Middle frontal gyrus (tissue), 1 donor: ENCODE results near the gene ATP1B1.
"Not testable (repeated sequence)": the region's sequence is repeated elsewhere in the genome, so short reads cannot be mapped to it uniquely, and the experiment has no call there.

Source experiments
- DNase-seq: peaks from one replicate; pipeline ENCODE4 v3.0.0-alpha.2; 2015; ENCODE audit warnings: low spot score; ENCODE audit errors: extremely low spot score

ATP1B1 gene

DNA sequence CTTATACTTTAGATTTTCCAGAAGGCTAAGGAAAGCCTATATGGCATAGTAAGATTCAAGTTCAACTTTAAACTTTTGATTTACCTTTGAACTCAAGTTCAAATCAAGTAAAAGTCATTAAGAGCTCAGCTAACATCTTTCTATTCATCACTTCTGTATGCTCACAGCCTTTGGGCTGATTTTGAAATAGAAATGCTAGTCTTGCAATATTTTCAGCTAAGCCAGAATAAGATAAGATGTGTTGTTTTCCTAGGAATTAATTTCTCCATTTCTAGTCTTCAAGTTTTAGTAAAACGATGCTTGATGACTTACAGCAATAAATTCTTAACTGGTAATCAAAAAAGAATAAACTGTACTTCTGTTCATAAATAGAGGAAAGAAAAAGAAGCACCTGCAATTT lies 35.6 kb downstream of the ATP1B1 start:
- no peak for DNase-seq

DNA sequence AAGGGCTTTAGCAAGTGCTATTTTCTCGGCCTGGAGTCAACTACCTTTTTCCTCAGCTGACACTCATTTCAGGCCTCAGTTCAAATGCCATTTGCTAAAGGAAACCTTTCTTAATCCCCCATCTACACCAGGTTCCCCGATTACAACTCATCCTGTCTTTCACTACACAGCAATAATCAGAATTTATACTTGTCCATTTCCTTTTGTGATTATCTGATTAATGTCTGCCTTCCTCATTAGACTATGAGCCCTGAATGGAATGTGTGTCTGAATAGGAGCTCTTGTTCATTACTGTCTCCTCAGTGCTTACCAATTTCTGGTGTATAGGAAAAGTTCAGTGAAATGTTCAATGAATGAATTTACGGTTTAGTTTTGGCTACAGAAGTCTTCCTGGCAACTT lies 36.9 kb downstream of the ATP1B1 start:
- no peak for DNase-seq

DNA sequence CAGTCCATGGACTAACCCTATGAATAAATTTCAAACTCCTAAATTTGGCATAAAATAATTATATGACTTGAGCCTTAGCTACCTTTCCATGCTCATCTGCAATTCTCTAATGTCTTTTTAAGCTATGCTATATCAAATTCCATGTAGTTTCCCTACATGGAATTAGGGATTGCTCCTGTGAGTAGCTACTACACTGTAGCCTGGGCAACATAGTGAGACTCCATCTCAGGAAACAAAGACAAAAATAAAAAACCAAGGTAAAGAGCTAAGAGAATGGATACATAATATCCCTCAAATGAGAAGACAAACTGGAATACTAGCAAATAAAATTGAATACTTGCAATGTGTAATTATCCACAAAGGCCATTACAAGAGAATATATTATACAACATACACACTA lies 37.5 kb downstream of the ATP1B1 start:
- no peak for DNase-seq

DNA sequence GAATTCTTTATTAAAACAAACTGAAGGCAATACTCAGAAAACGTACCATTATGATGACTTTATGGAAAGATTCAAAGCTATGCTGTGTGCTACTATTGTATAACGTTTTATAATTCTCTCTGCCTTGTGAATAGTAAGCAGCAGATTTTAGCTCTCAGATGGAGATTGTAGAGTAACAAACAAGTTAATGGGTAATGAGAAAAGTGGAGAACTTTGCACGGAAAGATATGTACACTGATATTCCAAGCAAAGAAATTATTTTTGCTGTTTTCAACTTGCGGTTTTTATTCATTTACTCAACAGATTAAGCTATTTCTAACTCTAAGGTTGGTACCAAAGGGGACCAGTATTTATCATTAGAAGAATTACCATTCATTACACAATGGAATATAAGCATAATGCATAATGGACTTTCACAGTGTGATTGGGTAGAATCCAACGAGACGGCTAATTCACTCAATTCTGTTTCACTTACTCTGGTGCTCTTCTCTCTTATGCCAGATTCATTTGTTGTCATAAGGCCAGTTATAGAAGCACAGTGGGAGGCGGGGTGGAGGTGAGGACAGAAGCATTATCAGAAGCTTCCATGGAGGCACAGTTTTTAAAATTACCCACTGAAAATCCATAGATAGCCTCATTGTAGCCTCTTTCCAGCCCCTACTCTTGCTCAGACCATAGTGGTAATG lies 38.6 kb downstream of the ATP1B1 start:
- DNase-seq, result no peak

DNA sequence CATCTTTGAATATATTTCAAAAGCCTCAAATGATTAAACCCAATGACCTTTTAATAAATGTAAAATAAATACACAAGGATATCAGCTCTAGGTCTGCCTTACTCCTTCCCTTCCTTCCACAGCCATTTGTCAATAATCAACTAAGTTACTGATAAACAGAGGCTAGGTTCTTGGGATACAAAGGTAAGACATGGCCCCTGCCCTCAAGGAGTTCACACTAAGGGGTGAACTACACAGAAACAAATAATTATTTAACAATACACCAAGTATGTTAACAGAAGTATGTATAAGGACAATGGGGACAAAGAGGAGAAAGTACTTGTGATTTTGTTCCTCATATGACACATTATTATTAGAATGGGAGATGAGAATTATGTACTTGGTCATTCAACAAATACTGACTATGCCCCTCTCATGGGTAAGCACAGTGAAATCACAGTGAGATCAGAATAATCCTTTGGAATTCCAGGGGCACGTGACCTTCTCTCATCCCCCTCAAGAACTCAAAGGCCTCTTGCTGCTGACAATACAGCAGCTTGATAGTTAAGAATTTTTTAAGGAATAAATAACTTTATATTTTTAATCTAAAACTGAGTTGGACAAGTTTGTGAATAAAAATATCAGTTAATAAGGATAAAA lies 40.2 kb downstream of the ATP1B1 start:
- no peak for DNase-seq

DNA sequence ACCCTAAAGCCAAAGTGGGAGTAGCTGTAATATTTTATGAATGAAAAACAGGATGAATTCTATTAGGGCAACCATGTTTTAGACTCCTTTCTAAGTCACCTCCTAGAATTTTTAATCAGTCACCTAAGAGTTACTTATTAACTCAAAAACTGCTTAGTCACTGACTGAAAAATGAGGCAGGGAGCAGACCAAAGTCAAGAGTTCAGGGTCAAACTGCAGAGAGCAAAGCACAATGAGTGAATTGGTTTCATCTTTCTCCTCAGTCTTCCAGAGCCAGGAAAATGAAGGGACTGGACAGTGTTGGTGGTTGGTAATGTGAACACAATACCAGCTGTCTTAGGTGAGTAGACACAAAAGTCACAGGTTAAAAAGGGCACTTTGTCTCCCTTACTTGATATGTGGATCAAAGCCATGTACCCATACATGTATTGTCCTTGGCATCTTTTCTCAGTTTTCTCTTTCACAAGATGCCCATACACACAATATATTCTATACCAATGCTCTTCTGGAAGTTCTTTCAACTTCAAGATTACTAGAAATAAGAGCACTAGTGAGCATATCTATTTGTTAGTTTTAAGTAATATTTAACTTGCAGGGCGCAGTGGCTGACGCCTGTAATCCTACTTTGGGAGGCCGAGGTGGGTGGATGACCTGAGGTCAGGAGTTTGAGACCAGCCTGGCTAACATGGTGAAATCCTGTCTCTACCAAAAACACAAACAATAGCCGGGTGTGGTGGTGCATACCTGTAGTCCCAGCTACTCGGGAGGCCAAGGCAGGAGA lies 42.2 kb downstream of the ATP1B1 start:
- no peak for DNase-seq

DNA sequence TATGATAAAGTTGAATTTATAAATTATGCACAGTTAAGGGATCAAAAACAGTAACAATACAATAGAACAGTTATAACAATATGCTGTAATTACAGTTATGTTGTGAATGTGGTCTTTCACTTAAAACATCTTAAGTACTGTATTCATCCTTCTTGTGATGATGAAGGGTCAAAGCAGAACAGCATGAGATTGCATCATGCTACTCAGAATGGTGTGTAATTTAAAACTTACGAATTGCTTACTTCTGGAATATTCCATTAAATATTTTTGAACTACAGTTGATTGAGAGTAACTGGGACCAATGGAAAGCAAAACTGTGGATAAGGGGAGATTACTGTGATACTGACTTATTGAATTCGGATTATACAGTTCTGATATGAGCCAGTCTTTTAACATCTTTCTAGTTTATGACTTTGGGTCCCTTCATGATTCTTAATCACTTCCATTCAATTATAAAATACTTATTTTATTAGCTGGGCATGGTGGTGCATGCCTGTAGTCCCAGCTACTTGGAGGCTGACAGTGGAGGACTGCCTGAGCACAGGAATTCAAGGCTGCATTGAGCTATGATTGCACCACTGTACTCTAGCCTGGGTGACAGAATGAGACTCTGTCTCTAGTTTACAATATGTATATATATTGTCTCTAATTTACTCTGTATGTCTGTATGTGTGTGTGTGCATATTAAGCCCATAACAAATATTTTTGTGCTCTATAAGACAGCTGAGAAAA lies 43.2 kb downstream of the ATP1B1 start:
- no peak for DNase-seq

DNA sequence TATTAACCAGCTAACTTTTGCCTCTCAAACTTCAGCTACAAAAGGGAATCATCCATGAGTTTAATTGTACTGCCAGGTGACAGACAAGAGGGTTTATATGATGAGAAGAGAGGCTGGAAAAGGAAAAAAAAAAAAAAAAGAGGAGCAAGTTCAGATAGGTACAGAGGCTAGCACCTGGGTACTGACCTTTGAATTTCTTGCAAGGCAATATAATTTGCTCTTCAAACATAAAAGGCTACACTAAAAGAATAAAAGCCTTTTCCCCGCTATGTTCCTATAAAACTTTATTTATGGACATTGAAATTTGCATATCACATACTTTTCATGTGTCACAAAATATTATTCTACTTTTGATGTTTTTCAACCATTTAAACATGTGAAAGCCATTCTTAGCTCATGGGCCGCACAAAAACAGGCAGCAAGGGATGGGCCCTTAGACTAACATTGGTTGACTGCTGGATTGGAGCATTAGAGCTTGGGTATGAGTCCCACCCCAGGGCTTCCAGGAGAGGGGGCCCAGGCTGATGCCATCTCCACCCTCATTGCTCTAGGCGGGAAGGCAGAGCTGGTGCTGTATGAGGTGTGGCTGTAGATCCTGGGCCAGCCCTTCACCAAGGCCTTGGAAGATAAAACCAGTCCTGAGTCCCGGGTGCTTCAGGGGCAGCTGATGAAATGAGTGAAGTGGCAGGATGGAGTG lies 44.3 kb downstream of the ATP1B1 start:
- no peak for DNase-seq

DNA sequence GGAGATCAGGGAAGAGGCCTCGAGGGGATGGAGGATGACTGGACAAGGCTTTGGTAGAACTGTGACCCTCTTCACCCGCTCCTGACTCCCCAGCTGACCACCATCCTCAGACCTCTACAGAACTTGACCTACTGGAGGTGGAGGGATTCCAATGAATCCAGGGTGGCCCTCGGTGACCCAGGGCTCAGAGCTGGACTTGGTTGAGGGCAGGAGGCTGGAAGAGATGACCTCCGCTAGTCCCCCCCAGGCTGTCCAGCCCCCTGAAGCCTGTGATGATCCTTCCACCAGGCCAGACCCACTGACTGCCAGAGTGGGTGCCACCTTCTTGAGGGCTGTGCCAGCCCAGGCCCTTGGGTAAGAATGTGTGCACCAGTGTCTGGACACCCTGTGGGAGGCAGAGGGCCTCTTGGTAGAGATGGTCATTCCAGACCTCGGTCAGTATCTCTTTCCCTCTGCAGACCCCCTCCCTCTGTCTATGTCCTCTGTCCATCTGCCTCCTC lies 44.9 kb downstream of the ATP1B1 start:
- no peak for DNase-seq

DNA sequence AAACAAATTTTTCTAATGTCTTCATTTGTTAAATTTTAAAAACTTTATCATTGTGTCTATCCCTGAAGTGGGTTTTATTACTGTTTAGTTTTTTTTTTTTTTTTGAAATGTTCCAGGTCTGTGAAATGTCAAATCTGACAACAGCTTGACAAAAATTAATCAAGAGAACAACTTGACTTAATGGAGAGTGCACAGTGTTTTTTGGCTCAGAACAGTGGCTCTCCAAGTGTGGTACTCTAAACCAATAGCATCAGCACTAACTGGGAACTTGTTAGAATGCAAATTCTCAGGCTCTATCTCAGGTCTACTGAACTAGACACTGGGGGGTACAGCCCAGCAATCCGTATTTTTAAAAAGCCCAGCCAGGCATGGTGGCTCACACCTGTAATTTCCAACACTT lies 49.2 kb downstream of the ATP1B1 start:
- DNase-seq, result no peak

DNA sequence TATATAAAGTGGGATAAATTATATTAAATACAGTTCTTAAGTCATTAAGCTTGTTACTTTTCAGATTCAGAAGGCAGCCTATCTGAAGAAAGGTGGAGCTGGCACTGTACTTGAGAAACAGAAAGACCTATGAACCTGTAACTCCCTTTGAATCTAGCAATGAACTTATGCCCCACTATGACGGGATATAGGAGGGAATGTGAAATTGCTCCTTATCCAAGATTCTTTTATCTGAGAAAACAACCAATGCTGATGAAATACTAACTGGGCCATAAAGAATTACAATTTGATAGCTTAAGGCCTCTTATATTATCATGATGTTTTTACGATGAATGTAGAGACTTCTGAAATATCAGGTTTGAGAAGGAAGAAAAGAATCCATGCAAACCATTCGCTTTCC lies 50.1 kb downstream of the ATP1B1 start:
- no peak for DNase-seq

DNA sequence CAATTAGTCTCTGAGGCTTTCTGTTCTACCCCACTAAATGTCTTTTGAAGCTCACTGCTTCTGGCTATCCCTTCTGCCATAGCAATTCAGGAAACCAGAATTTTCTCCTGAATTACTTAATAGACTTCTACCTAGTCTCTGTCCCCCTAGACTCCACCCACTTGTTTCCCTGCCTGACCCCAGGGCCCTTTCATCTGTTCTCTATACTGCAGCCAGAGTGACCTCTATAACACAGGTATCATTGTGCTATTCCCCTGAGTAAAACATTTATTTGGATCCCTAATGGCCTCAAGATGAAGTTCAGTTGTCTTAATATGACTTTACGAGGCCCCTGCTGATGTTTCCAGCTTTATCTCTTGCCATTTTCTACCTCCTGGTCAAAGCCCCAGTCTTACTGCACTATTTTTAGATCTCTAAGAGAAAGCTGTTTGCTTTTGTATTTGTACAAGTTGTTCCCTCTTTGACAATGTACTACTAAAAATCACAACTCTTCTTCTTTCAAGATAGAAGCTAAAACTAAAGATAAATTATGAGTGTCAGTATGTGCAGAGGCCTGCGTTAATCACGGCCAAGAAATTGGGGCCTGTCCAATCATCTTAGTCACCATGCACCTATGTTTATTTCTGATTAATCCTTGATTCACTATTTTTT lies 54.5 kb downstream of the ATP1B1 start:
- no peak for DNase-seq

DNA sequence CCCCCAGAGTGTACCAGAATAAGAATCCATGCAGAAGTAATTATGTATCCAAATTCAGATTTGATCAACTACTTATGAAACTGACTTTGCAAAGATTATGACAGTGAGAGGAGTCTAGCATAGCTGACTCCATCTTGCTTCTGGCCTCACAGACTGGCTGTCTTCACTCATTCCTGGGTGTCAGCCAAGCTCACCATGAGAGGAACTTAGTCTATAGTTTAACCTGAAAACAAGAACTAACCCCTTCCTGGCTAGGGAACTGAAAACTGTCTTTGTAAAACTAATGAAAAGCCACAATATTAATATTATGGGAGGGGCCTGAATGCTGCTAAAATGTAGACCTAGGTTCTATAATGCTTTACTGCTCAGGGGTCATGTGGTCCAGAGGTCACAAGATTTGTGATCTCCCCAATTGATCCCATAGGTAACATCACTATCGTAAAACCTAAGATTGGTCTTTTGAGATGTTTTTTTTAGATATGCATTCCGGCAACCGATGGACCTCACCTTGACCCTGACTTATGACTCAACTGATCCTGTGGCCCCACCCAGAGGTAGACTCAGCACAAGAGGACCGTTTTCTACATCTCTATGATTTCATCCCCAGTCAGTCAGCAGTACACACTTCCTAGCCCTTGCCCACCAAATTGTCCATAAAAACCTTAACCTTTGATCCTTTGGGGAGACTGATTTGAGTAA lies 55.2 kb downstream of the ATP1B1 start:
- no peak for DNase-seq

DNA sequence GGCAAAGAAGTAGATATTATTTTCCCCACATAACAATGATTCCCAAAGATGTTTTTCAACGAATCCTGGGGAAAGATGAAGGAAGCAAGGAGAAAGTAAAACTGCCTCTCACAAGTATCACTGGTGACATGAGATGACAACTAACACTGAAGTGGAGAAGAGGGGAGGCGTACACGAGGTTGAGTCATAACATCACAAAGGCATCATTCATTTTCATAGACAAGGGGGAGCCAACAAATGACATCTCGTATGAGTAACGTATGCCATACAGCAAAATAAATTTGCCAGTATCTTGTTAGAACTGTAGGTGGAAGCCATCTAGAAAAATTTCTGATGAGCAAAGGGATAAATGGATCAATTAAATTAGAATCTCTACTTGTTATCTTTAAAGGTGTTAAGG lies 56.6 kb downstream of the ATP1B1 start:
- no peak for DNase-seq

DNA sequence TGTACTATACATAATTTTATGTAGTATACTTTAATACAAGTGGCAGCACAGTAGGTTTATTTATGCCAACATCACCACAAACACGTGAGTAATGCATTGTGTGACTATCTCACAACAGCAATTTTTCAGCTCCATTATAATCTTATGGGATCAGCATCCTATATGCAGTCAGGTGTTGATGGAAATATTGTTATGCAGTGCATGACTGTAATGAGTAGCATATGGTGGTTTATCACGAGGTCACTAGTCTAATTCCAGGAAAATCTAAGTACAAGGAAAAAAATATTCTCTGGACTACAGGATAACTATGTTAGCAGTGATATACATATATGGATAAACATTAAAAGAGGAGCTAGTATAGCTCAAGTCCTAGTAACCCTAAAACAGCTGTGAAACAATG lies 69.0 kb downstream of the ATP1B1 start:
- no peak for DNase-seq

DNA sequence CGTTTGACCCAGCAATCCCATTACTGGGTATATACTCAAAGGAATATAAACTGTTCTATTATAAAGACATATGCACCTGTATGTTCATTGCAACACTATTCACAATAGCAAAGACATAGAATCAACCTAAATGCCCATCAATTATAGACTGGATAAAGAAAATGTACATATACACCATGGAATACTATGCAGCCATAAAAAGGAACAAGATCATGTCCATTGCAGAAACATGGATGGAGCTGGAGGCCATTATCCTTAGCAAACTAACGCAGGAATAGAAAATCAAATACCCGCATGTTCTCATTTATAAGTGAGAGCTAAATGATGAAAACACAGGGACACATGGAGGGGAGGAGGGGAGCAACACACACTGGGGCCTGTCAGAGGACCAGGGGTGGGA lies 72.9 kb downstream of the ATP1B1 start:
- DNase-seq, result not testable (repeated sequence)

DNA sequence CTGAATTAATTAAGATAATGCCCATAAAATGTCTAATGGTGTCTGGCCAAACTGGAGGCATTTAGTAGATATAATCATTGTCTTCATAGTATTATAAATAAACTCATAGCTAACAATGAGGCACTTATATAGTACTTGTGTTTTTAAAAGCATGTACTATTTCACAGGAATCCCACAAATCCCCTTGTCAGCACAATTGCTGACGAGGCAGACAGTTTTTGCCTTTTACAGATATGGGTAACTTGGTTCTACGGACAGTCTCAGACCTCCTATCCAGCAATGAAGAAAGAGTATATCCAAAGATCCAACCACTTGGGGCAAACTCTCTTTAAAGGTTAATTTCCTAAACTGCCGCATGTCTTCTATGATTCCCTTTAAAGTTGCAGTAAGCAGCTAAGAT lies 73.7 kb downstream of the ATP1B1 start:
- DNase-seq, result no peak
